Mucosa of descending colon (tissue), 3 donors: ENCODE data around the gene LOXL1. TPM values are rescaled to one million over a fixed set of nuclear protein-coding genes. Genes with fewer than 3 reads are reported as not detected.

ENCODE experiments used
- ATAC-seq: fragments of 200-7000 bp; cut with Tn5 transposase; one replicate; pipeline ENCODE4 v1.9.1; 2020; ENCODE audit warnings: mild to moderate bottlenecking, moderate library complexity
- DNase-seq, 3 donors: peaks; one replicate each; pipeline ENCODE4 v3.0.0-alpha.2; 2020
- H3K36me3 ChIP-seq: fragments of 200-600 bp; one replicate; pipeline ENCODE4 v1.8.0; 2021; ENCODE audit warnings: low read depth, mild to moderate bottlenecking
- H3K4me1 ChIP-seq: fragments of 200-600 bp; one replicate; pipeline ENCODE4 v1.8.0; 2021; ENCODE audit warnings: low read depth, mild to moderate bottlenecking
- H3K4me3 ChIP-seq: fragments of 200-600 bp; one replicate; pipeline ENCODE4 v1.8.0; 2021; ENCODE audit warnings: mild to moderate bottlenecking
- H3K9me3 ChIP-seq: fragments of 200-600 bp; one replicate; pipeline ENCODE4 v1.8.0; 2021; ENCODE audit warnings: mild to moderate bottlenecking
- intact Hi-C, 2 donors: fragments of 100-400 bp; cut with DNase I in 1 of 2; cut with micrococcal nuclease in 1 of 2; formaldehyde crosslinking; loops; one replicate each; pipeline versions ENCODE4 v1.11.0 to v1.11.1; 2022; cut with DNase I, micrococcal nuclease
- total RNA-seq, 3 donors: library from RNA; stranded (reverse); fragmentation: NEBNext Ultra II Directional in 2 of 3; extraction: Animal tissue kit (Norgen Biotek cat#: 25700) in 2 of 3; gene quantifications; one replicate each; pipeline versions ENCODE4 v1.2.1 to v1.2.4, GENCODE V29; 2021 to 2023
- TF ChIP-seq, protein P1 (sequence below): fragments of 200-600 bp; IDR thresholded peaks from one replicate; pipeline ENCODE4 v1.8.0; 2022; ENCODE audit warnings: antibody characterized with exemption, mild to moderate bottlenecking
- donor health status: DM: no; HTN: no; CAD: no; lungs with moderate emphysema.
- donor health status: DM: no; HTN: no; CAD: no.
- donor health status: DM: no; HTN: yes; CAD: no.

The LOXL1 gene
- total RNA-seq, 3 donors from 2014 or later: 0.87 to 7.9 (median 5.1) TPM

DNA sequence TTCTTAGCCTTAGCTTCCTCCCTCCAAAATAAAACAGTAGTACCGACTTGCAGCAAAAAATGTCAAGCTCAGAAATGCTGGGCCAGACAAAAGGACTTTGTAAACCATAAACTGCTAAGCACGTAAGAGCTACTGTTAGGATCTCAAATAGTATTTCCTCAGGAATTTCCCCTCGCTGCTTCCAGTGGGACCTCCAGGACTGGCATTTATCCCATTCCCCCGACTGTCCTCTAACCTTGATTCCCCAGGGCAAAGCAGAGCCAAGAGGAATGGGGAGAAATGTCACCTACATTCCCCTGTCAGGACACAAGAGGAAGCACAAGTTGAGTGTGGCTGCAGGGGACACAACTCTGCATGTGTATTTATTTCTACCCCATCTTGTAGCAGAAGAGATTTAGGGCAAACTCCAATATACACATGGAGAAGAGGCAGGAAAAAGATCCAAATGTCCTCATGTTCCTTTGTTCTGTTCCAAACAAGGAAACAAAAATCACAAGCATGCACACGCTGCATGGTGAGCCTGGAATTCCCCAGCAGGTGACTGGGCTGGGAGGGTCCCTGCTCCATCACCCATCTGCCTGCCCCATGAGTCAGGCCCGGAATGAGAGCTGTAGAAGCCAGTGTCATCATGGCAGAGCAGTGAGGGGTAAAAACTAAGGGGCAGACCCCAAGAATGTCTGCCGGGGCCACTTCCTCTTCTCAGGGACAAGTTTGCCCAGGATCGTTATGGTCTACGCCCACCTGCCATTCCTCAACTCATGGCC is 61.6 kb downstream of the LOXL1 start:
- H3K9me3 ChIP-seq: no peaks in the 10 kb centered on the region
- no peaks in the 10 kb centered on the region for H3K36me3 ChIP-seq
- no peak overlapping the region for H3K4me3 ChIP-seq
- no peak for DNase-seq
- H3K4me1 ChIP-seq: peaks cover 11% of the 10 kb centered on the region
- TF ChIP-seq, protein P1, sequence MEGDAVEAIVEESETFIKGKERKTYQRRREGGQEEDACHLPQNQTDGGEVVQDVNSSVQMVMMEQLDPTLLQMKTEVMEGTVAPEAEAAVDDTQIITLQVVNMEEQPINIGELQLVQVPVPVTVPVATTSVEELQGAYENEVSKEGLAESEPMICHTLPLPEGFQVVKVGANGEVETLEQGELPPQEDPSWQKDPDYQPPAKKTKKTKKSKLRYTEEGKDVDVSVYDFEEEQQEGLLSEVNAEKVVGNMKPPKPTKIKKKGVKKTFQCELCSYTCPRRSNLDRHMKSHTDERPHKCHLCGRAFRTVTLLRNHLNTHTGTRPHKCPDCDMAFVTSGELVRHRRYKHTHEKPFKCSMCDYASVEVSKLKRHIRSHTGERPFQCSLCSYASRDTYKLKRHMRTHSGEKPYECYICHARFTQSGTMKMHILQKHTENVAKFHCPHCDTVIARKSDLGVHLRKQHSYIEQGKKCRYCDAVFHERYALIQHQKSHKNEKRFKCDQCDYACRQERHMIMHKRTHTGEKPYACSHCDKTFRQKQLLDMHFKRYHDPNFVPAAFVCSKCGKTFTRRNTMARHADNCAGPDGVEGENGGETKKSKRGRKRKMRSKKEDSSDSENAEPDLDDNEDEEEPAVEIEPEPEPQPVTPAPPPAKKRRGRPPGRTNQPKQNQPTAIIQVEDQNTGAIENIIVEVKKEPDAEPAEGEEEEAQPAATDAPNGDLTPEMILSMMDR: no peak
- peak; percentile 19 for ATAC-seq
- intact Hi-C loops: loop anchor here in 1 of 2 donors (10.0 kb wide), 1 partner anchor 47 kb away; no protein-coding TSS in a partner anchor

DNA sequence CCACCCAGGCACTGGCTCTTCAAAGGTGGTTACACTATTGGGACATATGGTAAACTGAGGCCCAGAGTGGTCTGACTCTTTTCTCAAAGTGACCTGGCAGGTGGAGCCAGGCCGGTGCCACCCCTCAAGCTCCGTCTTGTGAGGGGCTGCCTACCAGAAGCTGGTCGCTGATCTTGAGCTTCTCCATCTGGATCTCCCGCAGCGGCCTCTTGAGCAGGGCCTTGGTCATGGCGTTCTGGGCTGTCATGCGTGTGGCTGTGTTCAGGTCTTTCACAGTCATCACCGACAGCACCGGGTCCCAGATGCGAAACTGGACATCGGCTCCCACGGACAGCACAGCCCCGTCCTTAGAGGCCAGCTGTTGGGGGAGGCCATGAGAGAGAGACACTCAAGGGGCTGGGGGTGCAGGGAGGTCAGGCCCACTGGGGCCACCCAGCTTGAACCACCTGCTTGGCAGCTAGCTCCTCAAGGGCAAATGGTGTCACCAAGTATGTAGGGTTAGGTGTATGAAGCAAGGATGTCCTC is 62.2 kb downstream of the LOXL1 start:
- H3K36me3 ChIP-seq: no peaks in the 10 kb centered on the region
- DNase-seq (no peak), ATAC-seq (no peak)
- TF ChIP-seq, protein P1: no peak
- no peaks in the 10 kb centered on the region for H3K9me3 ChIP-seq
- no peak overlapping the region for H3K4me3 ChIP-seq
- peaks cover 13% of the 10 kb centered on the region for H3K4me1 ChIP-seq
- intact Hi-C loops: loop anchor here in 1 of 2 donors (10.0 kb wide), 1 partner anchor 46 kb away; no protein-coding TSS in a partner anchor

DNA sequence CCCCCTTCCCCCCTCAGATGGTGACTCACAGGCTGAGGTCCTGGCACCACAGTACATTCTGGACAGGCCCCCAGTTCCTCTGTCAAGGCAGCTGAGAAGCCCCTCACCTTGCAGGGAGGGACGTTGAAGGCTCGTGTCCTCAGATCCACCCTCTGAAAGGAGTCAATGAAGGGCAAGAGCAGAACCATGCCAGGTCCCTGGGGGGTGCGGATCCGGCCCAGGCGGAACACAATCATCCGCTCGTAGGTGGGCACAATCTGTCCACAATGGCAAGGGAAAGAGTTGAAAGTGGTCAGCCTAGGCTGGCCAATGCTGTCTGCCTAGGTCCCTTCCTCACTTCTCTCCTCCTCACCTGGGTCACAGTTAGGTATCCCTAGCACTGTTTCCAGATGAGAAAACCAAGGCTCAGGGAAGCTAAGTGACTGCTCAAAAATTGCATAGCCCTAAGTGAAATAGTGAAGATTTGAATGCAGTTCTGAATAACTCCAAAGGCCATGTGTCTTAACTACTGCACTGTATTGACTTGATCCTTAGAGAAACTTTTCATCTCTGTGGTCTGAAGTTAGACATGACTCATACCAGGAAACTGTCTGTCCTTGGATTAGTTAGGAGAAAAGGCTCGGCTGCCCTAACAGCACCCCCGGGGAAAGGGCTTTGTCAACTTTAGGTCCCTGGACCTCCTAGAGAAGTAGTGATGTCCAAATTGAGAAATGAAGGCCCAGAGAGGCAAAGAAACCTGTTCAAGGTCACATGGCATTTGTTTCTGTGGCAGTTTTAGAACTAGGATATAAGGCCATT is 62.9 kb downstream of the LOXL1 start:
- Histone ChIP-seq H3K4me1 (peaks cover 19% of the 10 kb centered on the region), H3K9me3 (no peaks in the 10 kb centered on the region), H3K36me3 (no peaks in the 10 kb centered on the region), H3K4me3 (no peak overlapping the region)
- ATAC-seq (peak; percentile 14), DNase-seq (no peak)
- TF ChIP-seq, protein P1: no peak
- intact Hi-C loops: loop anchor here in 1 of 2 donors (10.0 kb wide), 1 partner anchor 46 kb away; no protein-coding TSS in a partner anchor

DNA sequence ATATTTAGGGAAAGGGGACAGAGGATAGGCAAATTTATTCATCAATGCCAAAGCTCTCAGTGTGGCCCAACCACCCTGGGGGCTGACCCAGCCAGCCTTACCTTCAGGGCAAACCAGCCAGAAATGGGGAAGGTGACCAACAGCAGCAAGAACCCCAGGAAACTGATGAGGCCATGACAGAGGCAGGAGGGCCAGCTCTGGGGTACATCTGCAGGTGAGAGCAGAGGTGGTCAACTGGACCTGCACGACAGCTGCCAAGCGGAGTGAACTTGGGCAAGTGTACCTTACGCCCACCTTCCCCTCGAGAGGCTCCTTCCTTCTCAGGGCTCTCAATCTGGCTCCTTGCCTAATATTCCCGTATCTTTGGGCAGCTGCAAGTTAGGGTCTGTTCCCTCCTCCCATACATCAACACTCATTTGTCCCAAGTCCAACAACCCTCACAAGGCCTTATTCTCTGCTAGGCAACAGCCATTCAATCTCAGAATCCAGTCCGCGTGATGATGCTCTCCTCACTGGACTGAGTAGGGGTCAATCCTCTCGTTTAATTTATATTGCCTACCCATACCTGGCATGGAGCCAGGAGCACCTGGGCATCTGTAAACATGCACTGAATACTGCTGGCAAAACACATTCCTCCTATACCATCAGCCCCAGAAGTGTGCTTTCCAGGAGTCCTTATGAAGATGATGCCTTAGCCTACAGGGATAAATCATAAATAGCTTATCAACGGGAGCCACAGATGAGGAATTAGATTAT is 64.2 kb downstream of the LOXL1 start:
- TF ChIP-seq, protein P1: no peak
- intact Hi-C loops: no loop called here
- DNase-seq: no peak
- peaks cover 19% of the 10 kb centered on the region for H3K4me1 ChIP-seq
- no peaks in the 10 kb centered on the region for H3K9me3 ChIP-seq
- H3K4me3 ChIP-seq: no peak overlapping the region
- ATAC-seq: no peak
- H3K36me3 ChIP-seq: no peaks in the 10 kb centered on the region

DNA sequence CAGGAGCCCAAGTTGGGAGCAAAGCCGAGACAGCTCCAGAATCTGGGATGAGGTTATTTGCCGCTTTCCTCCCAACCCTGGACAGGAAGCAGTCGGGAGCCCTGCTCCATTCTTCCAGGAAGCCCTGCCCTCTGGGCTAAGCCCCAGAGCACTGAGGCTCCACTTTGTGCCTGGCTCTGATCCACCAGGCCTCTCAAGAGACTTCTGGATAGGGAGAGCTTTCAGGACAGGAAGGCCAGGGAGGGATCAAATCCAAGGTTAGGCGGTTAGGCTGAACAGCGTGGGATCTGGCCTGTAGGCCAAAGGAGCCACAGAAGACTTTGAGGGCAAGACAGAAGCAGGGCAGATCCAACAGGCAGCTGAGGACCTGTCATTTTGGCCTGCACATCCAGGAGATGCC is 65.0 kb downstream of the LOXL1 start:
- Histone ChIP-seq H3K4me1 (peaks cover 28% of the 10 kb centered on the region), H3K9me3 (no peaks in the 10 kb centered on the region), H3K4me3 (peak overlapping the region; percentile 46), H3K36me3 (no peaks in the 10 kb centered on the region)
- TF ChIP-seq, protein P1: no peak
- DNase-seq (peak; percentile 53 to 75 (median 59)), ATAC-seq (no peak)
- intact Hi-C loops: no loop called here
